ENCODE data around the gene YAF2. TPM values are rescaled to one million over a fixed set of nuclear protein-coding genes. Genes with fewer than 3 reads are reported as not detected.

Gene YAF2
- total RNA-seq (10 to 100 TPM; 29.6 to 52.8 (median 43.1) TPM), polyA plus RNA-seq (10 to 100 TPM in 2 of 3 donors, 1 to 10 TPM in 1; 8.6 to 12.6 (median 12.5) TPM)

GRCh38 chr12:42238240-42239140 lies at the start of gene YAF2:
TSS of gene YAF2 (minus strand) at chr12:42238248. CDS start at chr12:42238180, 68 bp downstream.
- Histone ChIP-seq H3K27ac (peak within 1 kb of the TSS; percentile 91 to 98 (median 94)), H3K4me1 (peaks cover 0 to 40% (median 26%) of the 10 kb centered on the region in 4 donors), H3K27me3 (no peaks in the 10 kb centered on the region), H3K4me3 (peak within 1 kb of the TSS; percentile 65 to 91 (median 88)), H3K9me3 (no peaks in the 10 kb centered on the region), H3K36me3 (peaks cover 0 to 8% (median 0%) of the 10 kb centered on the region in 4 donors)
- no peak for TF ChIP-seq POLR2A (IDR thresholded peaks at IDR 0.05)
- TF ChIP-seq POLR2AphosphoS5 (IDR thresholded peaks at IDR 0.05), result peak in 2 of 4 donors; percentile 61 to 73
- intact Hi-C loops (cut with DNase I), result loop anchor here (2.0 to 10.0 kb wide), 3 partner anchors 88 to 246 kb away; partner anchors contain the start of genes GXYLT1, PPHLN1 and ZCRB1
- 3 to 4% methylated on average over 69 of the region's 69 CpGs for WGBS, 2 donors
- DNase-seq, result peak; percentile 96

- Histone ChIP-seq H3K4me3 (no peak overlapping the region), H3K36me3 (no peaks in the 10 kb centered on the region), H3K27ac (no peak overlapping the region), H3K9me3 (no peaks in the 10 kb centered on the region), H3K4me1 (no peaks in the 10 kb centered on the region), H3K27me3 (no peaks in the 10 kb centered on the region)
- WGBS, 2 donors, result 89 to 95% methylated on average over 26 of the region's 26 CpGs
- DNase-seq, result no peak
- intact Hi-C loops (cut with DNase I), result no loop called here
- TF ChIP-seq POLR2A (IDR thresholded peaks at IDR 0.05) (no peak), EP300 (IDR thresholded peaks at IDR 0.05) (no peak), CTCF (IDR thresholded peaks at IDR 0.05) (no peak), POLR2AphosphoS5 (IDR thresholded peaks at IDR 0.05) (no peak)
These were observed 48.7 kb upstream of the YAF2 start for GRCh38 chr12:42286741-42287140.

- no peaks in the 10 kb centered on the region for H3K9me3 ChIP-seq
- no peak overlapping the region for H3K4me3 ChIP-seq
- TF ChIP-seq EP300 (IDR thresholded peaks at IDR 0.05) (no peak), CTCF (IDR thresholded peaks at IDR 0.05) (no peak), POLR2A (IDR thresholded peaks at IDR 0.05) (no peak), POLR2AphosphoS5 (IDR thresholded peaks at IDR 0.05) (no peak)
- intact Hi-C loops (cut with DNase I), result no loop called here
- H3K27me3 ChIP-seq, result no peaks in the 10 kb centered on the region
- no peaks in the 10 kb centered on the region for H3K36me3 ChIP-seq
- no peak overlapping the region for H3K27ac ChIP-seq
- H3K4me1 ChIP-seq, result no peaks in the 10 kb centered on the region
- DNase-seq, result no peak
- 90 to 99% methylated on average over 2 of the region's 2 CpGs for WGBS, 2 donors
These were observed 47.4 kb upstream of the YAF2 start for GRCh38 chr12:42285431-42285830.

- Histone ChIP-seq H3K27me3 (no peaks in the 10 kb centered on the region), H3K9me3 (no peaks in the 10 kb centered on the region), H3K4me1 (no peaks in the 10 kb centered on the region), H3K27ac (no peak overlapping the region), H3K4me3 (no peak overlapping the region), H3K36me3 (no peaks in the 10 kb centered on the region)
- no peak for TF ChIP-seq CTCF (IDR thresholded peaks at IDR 0.05)
- TF ChIP-seq POLR2AphosphoS5 (IDR thresholded peaks at IDR 0.05), result no peak
- no peak for TF ChIP-seq POLR2A (IDR thresholded peaks at IDR 0.05)
- no peak for TF ChIP-seq EP300 (IDR thresholded peaks at IDR 0.05)
- DNase-seq, result no peak
- 89 to 90% methylated on average over 2 of the region's 2 CpGs for WGBS, 2 donors
- intact Hi-C loops (cut with DNase I), result no loop called here
These were observed 46.8 kb upstream of the YAF2 start for GRCh38 chr12:42284876-42285275.

GRCh38 chr12:42284157-42284556 lies 46.1 kb upstream of the YAF2 start:
- no peak for DNase-seq
- TF ChIP-seq POLR2A (IDR thresholded peaks at IDR 0.05) (no peak), CTCF (IDR thresholded peaks at IDR 0.05) (no peak), EP300 (IDR thresholded peaks at IDR 0.05) (no peak), POLR2AphosphoS5 (IDR thresholded peaks at IDR 0.05) (no peak)
- H3K4me1 ChIP-seq, result no peaks in the 10 kb centered on the region
- WGBS, 2 donors, result 56 to 80% methylated on average over 1 of the region's 1 CpG
- no peaks in the 10 kb centered on the region for H3K36me3 ChIP-seq
- no peak overlapping the region for H3K4me3 ChIP-seq
- intact Hi-C loops (cut with DNase I), result no loop called here
- H3K27me3 ChIP-seq, result no peaks in the 10 kb centered on the region
- no peak overlapping the region for H3K27ac ChIP-seq
- H3K9me3 ChIP-seq, result no peaks in the 10 kb centered on the region
